ENCODE measurements around the gene TBX21. TPM values are rescaled to one million over a fixed set of nuclear protein-coding genes. Genes with fewer than 3 reads are reported as not detected.
A peak's percentile ranks its signal among the peaks of the same experiment; 100 is the strongest.

Gene TBX21
- total RNA-seq, 2 donors from 2014 or later: not detected

DNA sequence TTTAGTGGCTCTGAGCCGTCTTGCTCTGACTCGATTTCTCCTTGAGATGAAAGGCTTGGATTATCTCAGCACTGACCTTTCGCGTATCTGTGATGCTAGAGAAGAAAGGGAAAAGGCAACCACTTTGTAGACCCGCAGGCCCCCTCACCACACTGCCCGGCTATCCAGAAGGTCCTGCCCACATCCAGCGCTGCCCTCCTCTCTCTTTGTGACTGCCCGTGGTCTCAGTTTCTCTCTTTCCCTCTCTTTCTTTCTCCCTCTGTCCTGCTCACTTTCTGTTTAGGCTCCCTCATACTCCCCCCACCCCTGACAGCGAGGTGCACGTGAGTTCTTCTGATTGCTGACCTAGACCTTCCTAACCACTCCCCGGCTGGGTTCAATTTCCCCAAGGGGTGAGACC is 12.8 kb upstream of the TBX21 start:
- TF ChIP-seq, protein P1, sequence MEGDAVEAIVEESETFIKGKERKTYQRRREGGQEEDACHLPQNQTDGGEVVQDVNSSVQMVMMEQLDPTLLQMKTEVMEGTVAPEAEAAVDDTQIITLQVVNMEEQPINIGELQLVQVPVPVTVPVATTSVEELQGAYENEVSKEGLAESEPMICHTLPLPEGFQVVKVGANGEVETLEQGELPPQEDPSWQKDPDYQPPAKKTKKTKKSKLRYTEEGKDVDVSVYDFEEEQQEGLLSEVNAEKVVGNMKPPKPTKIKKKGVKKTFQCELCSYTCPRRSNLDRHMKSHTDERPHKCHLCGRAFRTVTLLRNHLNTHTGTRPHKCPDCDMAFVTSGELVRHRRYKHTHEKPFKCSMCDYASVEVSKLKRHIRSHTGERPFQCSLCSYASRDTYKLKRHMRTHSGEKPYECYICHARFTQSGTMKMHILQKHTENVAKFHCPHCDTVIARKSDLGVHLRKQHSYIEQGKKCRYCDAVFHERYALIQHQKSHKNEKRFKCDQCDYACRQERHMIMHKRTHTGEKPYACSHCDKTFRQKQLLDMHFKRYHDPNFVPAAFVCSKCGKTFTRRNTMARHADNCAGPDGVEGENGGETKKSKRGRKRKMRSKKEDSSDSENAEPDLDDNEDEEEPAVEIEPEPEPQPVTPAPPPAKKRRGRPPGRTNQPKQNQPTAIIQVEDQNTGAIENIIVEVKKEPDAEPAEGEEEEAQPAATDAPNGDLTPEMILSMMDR (conservative IDR thresholded peaks at IDR 0.05): no peak
- H3K36me3 Mint-ChIP-seq (ENCODE audit: low read depth): no peaks in the 10 kb centered on the region

GRCh38 chr17:47720754-47721533 is 12.1 kb upstream of the TBX21 start:
- peaks cover 41% of the 10 kb centered on the region for H3K27me3 ChIP-seq (ENCODE audit: control insufficient read depth, insufficient read depth, low read length, poor library complexity, severe bottlenecking)
- Mint-ChIP-seq H3K36me3 (ENCODE audit: low read depth) (no peaks in the 10 kb centered on the region), H3K4me1 (peaks cover 2% of the 10 kb centered on the region), H3K27me3 (ENCODE audit: insufficient read depth) (peaks cover 75% of the 10 kb centered on the region), H3K9me3 (peaks cover 3% of the 10 kb centered on the region), H3K4me3 (no peak overlapping the region), H3K27ac (no peak overlapping the region)
- H3K27ac ChIP-seq (ENCODE audit: low read depth, low read length): no peak overlapping the region
- DNase-seq: peak; percentile 83
- TF ChIP-seq, protein P1 (conservative IDR thresholded peaks at IDR 0.05): no peak
- H3K4me1 ChIP-seq (ENCODE audit: control insufficient read depth, insufficient read depth, low read length): no peaks in the 10 kb centered on the region
- no peak overlapping the region for H3K9ac ChIP-seq (ENCODE audit: extremely low read depth, low read length, poor library complexity, severe bottlenecking)
- WGBS, 2 experiments (ENCODE audit: insufficient coverage in 1 of 2, insufficient read length in 1 of 2): 37 to 49% methylated on average over 10 to 35 of the region's 36 CpGs
- H3K9me3 ChIP-seq (ENCODE audit: control insufficient read depth, low read length): no peaks in the 10 kb centered on the region
- H3K4me3 ChIP-seq (ENCODE audit: low read length): no peak overlapping the region
- no peaks in the 10 kb centered on the region for H3K36me3 ChIP-seq (ENCODE audit: control insufficient read depth, insufficient read depth, low read length)

More for the DNA sequence above, 12.8 kb upstream of the TBX21 start:
- Histone ChIP-seq H3K36me3 (ENCODE audit: control insufficient read depth, insufficient read depth, low read length) (no peaks in the 10 kb centered on the region), H3K27ac (ENCODE audit: low read depth, low read length) (no peak overlapping the region), H3K27me3 (ENCODE audit: control insufficient read depth, insufficient read depth, low read length, poor library complexity, severe bottlenecking) (peaks cover 41% of the 10 kb centered on the region), H3K4me3 (ENCODE audit: low read length) (no peak overlapping the region), H3K9ac (ENCODE audit: extremely low read depth, low read length, poor library complexity, severe bottlenecking) (no peak overlapping the region), H3K9me3 (ENCODE audit: control insufficient read depth, low read length) (no peaks in the 10 kb centered on the region), H3K4me1 (ENCODE audit: control insufficient read depth, insufficient read depth, low read length) (no peaks in the 10 kb centered on the region)
- Mint-ChIP-seq H3K27ac (no peak overlapping the region), H3K4me3 (no peak overlapping the region), H3K4me1 (peaks cover 2% of the 10 kb centered on the region), H3K27me3 (ENCODE audit: insufficient read depth) (peaks cover 80% of the 10 kb centered on the region), H3K9me3 (peaks cover 3% of the 10 kb centered on the region)
- DNase-seq: no peak
- 82 to 91% methylated on average over 4 to 11 of the region's 11 CpGs for WGBS, 2 experiments (ENCODE audit: insufficient coverage in 1 of 2, insufficient read length in 1 of 2)

DNA sequence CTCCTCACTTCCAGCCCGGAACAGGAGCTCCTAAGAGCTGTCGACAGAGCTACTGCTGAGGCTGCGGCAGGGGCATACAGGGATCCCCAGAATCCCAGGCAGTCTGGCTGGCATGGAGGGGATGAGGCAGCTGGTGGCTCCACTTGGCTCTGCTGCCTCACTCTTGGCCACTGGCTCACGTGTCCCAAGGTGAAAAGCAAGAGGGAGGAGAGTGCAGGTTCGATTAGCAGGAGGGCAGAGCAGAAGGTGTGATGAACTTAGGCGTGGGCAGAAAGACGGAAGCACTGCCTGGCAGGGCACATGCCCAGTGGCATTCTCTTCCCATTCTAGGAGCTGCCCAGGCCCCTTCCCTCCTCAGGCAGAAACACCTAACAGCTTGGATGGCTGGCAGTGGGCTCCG is 11.3 kb upstream of the TBX21 start:
- H3K27ac ChIP-seq (ENCODE audit: low read depth, low read length): no peak overlapping the region
- H3K27me3 ChIP-seq (ENCODE audit: control insufficient read depth, insufficient read depth, low read length, poor library complexity, severe bottlenecking): peaks cover 41% of the 10 kb centered on the region
- H3K9me3 Mint-ChIP-seq: peaks cover 3% of the 10 kb centered on the region
- peaks cover 2% of the 10 kb centered on the region for H3K4me1 Mint-ChIP-seq
- H3K4me3 ChIP-seq (ENCODE audit: low read length): no peak overlapping the region
- no peak for DNase-seq
- 79 to 84% methylated on average over 4 to 8 of the region's 8 CpGs for WGBS, 2 experiments (ENCODE audit: insufficient coverage in 1 of 2, insufficient read length in 1 of 2)
- no peaks in the 10 kb centered on the region for H3K9me3 ChIP-seq (ENCODE audit: control insufficient read depth, low read length)
- H3K9ac ChIP-seq (ENCODE audit: extremely low read depth, low read length, poor library complexity, severe bottlenecking): no peak overlapping the region
- no peaks in the 10 kb centered on the region for H3K4me1 ChIP-seq (ENCODE audit: control insufficient read depth, insufficient read depth, low read length)
- H3K4me3 Mint-ChIP-seq: no peak overlapping the region
- no peak overlapping the region for H3K27ac Mint-ChIP-seq
- TF ChIP-seq, protein P1 (conservative IDR thresholded peaks at IDR 0.05): no peak
- peaks cover 70% of the 10 kb centered on the region for H3K27me3 Mint-ChIP-seq (ENCODE audit: insufficient read depth)
- H3K36me3 Mint-ChIP-seq (ENCODE audit: low read depth): no peaks in the 10 kb centered on the region
- H3K36me3 ChIP-seq (ENCODE audit: control insufficient read depth, insufficient read depth, low read length): no peaks in the 10 kb centered on the region

All from endodermal cell (in vitro differentiated cells).